GM12878 (cell line): ENCODE data around the gene TRANK1.

Source experiments
- CBX5 ChIP-seq: sonication (generic); IDR thresholded peaks from 2 replicates; pipeline ENCODE4 v1.6.1; 2016; ENCODE audit warnings: low read depth, moderate library complexity, mild to moderate bottlenecking, inconsistent platforms
- CTCF ChIP-seq, 3 experiments: IDR thresholded peaks in 2 of 3; conservative IDR thresholded peaks in 1 of 3; 2 replicates each; pipeline ENCODE4 v1.5.1; 2011; ENCODE audit warnings: low read depth in 3 of 3, low read length in 3 of 3, mild to moderate bottlenecking in 3 of 3, control low read depth in 2 of 3, moderate library complexity in 2 of 3, inconsistent platforms in 1 of 3, mixed read lengths in 1 of 3; ENCODE audit not compliant: control insufficient read depth in 2 of 3, insufficient read depth in 1 of 3; ENCODE audit errors: extremely low read depth in 1 of 3
- E2F8 ChIP-seq: fragments of 450-650 bp; IDR thresholded peaks from 2 replicates; pipeline ENCODE4 v1.6.1; 2018; ENCODE audit warnings: mild to moderate bottlenecking, low read depth, moderate library complexity; ENCODE audit not compliant: partially characterized antibody
- ELK1 ChIP-seq: IDR thresholded peaks from 2 replicates; pipeline ENCODE4 v1.6.1; 2012; ENCODE audit warnings: low read depth, low read length, improper control_type of control experiment
- NKRF ChIP-seq: fragments of 450-650 bp; conservative IDR thresholded peaks from 2 replicates; pipeline ENCODE4 v1.6.1; 2017; ENCODE audit warnings: mild to moderate bottlenecking, moderate library complexity
- POLR2AphosphoS2 ChIP-seq: IDR thresholded peaks from 2 replicates; pipeline ENCODE4 v1.6.1; 2011; ENCODE audit warnings: low read depth, mild to moderate bottlenecking, low read length, improper control_type of control experiment, moderate library complexity
- SMARCA5 ChIP-seq: fragments of 450-650 bp; IDR thresholded peaks from 2 replicates; pipeline ENCODE4 v1.6.1; 2017; ENCODE audit warnings: mild to moderate bottlenecking
- SMC3 ChIP-seq: IDR thresholded peaks from 2 replicates; pipeline ENCODE4 v1.6.1; 2011; ENCODE audit warnings: low read length, improper control_type of control experiment, borderline replicate concordance
- TAF1 ChIP-seq: IDR thresholded peaks from 2 replicates; pipeline ENCODE4 v1.6.1; 2011; ENCODE audit warnings: mild to moderate bottlenecking, low read depth, low read length, borderline replicate concordance
- ZBTB33 ChIP-seq: fragments of 450-650 bp; IDR thresholded peaks from 2 replicates; pipeline ENCODE4 v1.6.1; 2017; ENCODE audit warnings: mild to moderate bottlenecking

- no peak for TF ChIP-seq SMC3
- TF ChIP-seq SMARCA5: no peak
- no peak for TF ChIP-seq ZBTB33
- TF ChIP-seq NKRF: no peak
- no peak for TF ChIP-seq TAF1
- no peak for TF ChIP-seq ELK1
- TF ChIP-seq POLR2AphosphoS2: no peak
- TF ChIP-seq CTCF (IDR thresholded peaks at IDR 0.05 in 2 of 3, conservative IDR thresholded peaks at IDR 0.05 in 1 of 3; ENCODE audit: control insufficient read depth in 2 of 3, extremely low read depth in 1 of 3, insufficient read depth in 1 of 3, low read depth in 3 of 3, low read length in 3 of 3): no peak
- TF ChIP-seq CBX5: no peak
- no peak for TF ChIP-seq E2F8
These were observed 47.3 kb upstream of the TRANK1 start for GRCh38 chr3:36991923-36992805.
